Measurements from ENCODE around the gene SHISA6.

The SHISA6 gene

DNA sequence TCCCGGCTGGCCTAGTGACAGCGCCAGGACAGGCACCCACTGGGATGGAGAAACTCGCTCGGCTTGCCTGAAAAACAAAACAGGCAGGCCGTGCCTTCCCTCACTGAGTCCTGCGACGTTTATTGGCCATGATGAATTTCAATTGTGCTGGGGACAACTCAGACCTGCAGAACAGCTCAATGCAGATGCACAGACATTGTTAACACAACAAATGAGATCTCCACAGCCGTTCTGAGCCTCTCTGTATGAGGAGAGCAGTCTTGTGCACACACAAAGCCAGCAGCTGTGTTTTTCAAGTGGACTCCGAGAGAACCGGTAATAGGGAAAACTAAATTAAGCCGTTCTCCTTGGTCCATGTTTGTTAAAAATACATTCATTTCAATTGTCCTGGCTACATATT lies 15.9 kb downstream of the SHISA6 start:
- TF ChIP-seq, protein P1, sequence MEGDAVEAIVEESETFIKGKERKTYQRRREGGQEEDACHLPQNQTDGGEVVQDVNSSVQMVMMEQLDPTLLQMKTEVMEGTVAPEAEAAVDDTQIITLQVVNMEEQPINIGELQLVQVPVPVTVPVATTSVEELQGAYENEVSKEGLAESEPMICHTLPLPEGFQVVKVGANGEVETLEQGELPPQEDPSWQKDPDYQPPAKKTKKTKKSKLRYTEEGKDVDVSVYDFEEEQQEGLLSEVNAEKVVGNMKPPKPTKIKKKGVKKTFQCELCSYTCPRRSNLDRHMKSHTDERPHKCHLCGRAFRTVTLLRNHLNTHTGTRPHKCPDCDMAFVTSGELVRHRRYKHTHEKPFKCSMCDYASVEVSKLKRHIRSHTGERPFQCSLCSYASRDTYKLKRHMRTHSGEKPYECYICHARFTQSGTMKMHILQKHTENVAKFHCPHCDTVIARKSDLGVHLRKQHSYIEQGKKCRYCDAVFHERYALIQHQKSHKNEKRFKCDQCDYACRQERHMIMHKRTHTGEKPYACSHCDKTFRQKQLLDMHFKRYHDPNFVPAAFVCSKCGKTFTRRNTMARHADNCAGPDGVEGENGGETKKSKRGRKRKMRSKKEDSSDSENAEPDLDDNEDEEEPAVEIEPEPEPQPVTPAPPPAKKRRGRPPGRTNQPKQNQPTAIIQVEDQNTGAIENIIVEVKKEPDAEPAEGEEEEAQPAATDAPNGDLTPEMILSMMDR (conservative IDR thresholded peaks at IDR 0.05; ENCODE audit: low read depth, low read length), result no peak
- H3K4me3 ChIP-seq (ENCODE audit: low read depth, low read length), result no peak overlapping the region
- no peak for DNase-seq (ENCODE audit: low read depth)

DNA sequence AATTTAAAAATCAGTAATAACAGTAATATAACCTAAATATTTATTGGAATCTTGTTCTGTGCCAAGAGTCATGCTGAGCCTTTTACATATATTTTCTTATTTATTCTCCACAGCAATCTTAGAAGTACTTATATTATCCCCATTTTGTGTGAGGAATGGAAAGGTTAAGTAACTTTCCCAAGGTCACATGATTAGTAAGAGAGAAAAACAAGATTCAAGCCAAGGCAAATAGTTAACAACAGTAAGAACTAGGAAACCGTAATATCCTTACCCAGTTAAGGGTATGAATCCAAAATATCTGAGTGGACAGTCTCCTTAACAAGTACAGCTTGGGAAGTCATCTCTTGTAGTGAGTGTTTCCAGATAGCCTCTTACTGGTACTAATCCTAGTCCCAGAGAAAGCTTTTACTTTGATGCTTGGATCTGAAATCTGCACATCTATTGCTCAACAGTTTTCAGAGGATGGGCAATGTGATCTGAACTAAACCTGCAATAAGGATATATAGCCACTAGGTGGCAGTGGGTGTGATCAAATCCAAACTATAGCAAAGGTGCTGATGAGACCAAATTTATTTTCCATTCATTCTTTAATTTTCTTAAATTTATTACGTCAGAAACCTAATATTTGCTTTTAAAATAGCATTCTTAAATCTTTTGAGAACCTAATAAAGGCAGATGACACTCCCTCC lies 23.3 kb downstream of the SHISA6 start:
- H3K4me3 ChIP-seq (ENCODE audit: low read depth, low read length), result no peak overlapping the region
- no peak for DNase-seq (ENCODE audit: low read depth)
- TF ChIP-seq, protein P1 (conservative IDR thresholded peaks at IDR 0.05; ENCODE audit: low read depth, low read length), result no peak

DNA sequence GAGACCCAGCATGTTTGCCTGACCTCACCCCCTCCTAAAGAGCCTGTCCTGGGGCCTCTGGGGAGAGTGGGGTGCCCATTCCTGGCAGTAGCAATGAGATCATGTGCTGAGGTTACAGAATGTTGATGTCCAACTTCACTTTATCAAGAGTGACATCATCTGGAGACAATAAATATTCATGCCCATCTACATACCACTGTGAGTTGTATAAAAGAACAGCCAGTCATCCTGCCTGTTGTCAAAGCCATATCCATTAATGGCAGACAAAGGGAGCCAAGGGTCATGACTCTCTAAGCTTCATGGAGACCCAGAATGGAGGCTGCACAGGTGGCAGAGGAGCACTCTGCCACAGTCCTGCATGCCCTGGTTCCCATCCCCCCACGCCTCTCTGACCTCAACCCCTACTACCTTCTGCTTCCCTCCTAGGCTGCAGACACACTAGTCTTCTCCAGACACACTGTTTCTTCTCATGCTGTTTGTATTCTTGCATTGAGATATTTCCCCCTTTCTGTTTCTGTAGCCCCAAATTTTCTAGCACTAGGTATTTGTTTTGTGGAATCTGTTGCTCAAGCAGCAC lies 27.1 kb downstream of the SHISA6 start:
- H3K4me3 ChIP-seq (ENCODE audit: low read depth, low read length), result no peak overlapping the region
- DNase-seq (ENCODE audit: low read depth), result no peak
- TF ChIP-seq, protein P1 (conservative IDR thresholded peaks at IDR 0.05; ENCODE audit: low read depth, low read length), result no peak

DNA sequence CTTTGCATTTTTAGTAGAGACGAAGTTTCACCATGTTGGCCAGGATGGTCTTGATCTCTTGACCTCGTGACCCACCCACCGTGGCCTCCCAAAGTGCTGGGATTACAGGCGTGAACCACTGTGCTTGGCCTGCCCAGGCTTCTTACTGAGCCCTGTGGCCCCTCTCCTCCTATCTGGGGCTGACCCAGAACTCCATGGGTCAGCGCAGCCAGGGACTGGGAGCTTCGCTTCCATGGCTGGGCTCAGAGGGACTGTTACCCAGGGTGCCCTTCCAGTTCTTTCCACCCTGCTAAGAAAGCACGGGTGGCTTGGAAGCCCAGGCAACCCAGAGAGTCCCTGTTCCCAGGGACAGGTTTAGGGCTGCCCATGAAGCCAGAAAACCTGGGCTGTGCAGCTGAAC lies 28.2 kb downstream of the SHISA6 start:
- H3K4me3 ChIP-seq (ENCODE audit: low read depth, low read length), result no peak overlapping the region
- TF ChIP-seq, protein P1 (conservative IDR thresholded peaks at IDR 0.05; ENCODE audit: low read depth, low read length), result no peak
- DNase-seq (ENCODE audit: low read depth), result no peak

DNA sequence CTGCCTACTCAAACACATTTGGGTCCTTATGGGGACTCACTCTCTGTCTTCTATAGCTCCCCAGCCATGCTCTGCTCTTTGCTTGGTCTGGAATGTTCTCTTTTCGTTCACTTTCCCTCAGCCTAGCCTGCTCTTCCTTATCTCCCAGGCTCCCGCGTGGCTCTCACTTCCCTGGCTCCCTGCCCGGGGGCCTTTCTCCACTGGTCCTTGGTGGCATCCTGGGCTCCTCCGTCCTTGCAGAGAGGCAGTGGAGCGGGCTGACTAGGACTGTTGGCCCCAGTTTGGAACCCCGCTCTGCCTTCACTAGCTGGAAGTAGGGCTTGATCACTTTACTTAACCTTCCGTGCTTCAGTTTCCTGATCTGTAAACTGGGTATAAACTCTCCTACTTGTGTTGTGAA lies 31.2 kb downstream of the SHISA6 start:
- DNase-seq (ENCODE audit: low read depth), result no peak
- TF ChIP-seq, protein P1 (conservative IDR thresholded peaks at IDR 0.05; ENCODE audit: low read depth, low read length), result no peak
- no peak overlapping the region for H3K4me3 ChIP-seq (ENCODE audit: low read depth, low read length)

DNA sequence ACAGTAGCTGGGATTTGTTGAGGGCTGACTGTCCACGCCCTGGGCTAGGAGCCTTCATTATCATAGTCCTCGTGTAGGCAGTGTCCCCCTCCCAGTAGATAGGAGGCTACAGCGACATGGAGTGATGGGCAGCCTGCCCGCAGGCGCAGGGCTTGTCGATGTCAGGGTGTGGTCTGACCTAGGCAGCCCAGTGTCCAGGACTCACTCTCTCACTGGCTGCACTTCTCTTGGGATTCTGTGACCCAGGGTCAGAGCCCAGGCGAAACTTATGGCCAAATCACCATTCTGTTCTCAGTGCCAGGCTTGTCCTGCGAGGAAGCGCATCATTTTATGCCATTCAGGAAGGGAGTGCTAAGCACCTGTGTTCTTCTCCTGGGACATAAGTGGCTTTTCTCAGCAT lies 32.6 kb downstream of the SHISA6 start:
- TF ChIP-seq, protein P1 (conservative IDR thresholded peaks at IDR 0.05; ENCODE audit: low read depth, low read length), result no peak
- no peak overlapping the region for H3K4me3 ChIP-seq (ENCODE audit: low read depth, low read length)
- no peak for DNase-seq (ENCODE audit: low read depth)

DNA sequence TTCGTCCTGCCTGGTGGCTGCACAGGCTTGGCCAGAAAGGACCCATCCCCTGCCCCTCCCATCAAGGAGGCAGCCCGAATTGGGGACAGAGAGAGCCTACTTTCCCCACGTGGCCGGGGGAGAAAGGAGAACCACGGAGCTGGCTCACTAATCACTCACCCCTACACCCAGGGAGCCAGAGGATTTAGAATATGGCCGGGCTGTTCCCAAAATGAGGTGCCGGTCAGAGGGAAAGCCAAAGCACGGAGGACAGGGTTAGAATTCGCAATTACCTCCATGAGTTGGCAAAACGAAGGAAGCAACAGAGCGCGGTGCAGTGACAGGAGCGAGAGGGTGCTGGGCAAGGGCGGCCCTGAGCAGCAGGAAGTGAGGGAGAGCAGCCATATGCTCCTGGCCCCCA lies 33.1 kb downstream of the SHISA6 start:
- TF ChIP-seq, protein P1 (conservative IDR thresholded peaks at IDR 0.05; ENCODE audit: low read depth, low read length), result no peak
- H3K4me3 ChIP-seq (ENCODE audit: low read depth, low read length), result no peak overlapping the region
- DNase-seq (ENCODE audit: low read depth), result no peak
